Stimulated activated CD8-positive, alpha-beta memory T cell treated with anti-CD3 and anti-CD28 coated beads, Interleukin-4, amount 100 ng/mL, for 24 hours (primary cell): ENCODE measurements around the gene GATAD2B.
"Not testable (repeated sequence)": the region's sequence is repeated elsewhere in the genome, so short reads cannot be mapped to it uniquely, and the experiment has no call there.

Experiments used
- DNase-seq: peaks from one replicate; pipeline ENCODE4 v3.0.0-alpha.2; 2020; ENCODE audit warnings: low read depth

GATAD2B gene

DNA sequence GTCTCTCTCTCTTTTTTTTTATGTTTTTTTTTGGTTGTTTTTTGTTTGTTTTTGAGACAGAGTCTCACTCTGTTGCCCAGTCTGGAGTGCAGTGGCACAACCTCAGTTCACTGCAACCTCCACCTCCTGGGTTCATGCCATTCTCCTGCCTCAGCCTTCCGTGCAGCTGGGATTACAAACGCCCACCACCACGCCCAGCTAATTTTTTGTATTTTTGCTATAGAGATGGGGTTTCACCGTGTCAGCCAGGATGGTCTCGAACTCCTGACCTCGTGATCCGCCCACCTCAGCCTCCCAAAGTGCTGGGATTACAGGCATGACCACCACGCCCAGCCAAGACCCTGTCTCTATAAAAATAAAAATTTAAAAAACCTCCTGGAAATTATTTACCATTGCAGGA, 88.8 kb downstream of the GATAD2B start:
- not testable (repeated sequence) for DNase-seq

GRCh38 chr1:153833171-153833570, 89.6 kb downstream of the GATAD2B start:
- DNase-seq = no peak

DNA sequence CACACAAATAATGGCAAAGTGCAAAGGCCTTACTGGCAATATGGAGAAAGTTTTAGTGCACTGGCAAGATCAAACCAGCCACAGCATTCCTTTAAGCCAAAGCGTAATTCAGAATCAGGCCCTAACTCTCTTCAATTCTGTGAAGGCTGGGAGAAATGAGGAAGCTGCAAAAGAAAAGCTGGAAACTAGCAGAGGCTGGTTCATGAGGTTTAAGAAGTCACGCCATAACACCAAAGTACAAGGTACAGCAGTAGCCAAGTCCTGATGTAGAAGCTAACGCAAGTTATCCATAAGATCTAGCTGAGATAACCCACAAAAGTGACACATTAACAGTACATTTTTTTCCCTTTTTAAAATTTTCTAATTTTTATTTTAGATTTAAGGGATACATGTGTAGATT, 90.5 kb downstream of the GATAD2B start:
- DNase-seq = no peak

DNA sequence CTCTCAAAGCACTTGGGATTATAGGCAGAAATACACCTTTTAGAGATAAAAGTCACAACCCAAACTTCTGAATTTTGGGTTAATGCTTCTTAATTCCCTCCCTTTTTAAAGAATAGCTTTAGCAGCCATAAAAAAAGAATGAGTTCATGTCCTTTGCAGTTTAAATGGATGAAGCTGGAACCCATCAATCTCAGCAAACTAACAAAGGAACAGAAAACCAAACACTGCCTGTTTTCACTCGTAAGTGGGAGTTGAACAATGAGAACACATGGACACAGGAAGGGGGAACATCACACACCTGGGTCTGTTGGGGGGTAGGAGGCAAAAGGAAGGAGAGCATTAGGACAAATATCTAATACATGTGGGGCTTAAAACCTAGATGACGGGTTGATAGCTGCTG, 91.7 kb downstream of the GATAD2B start:
- no peak for DNase-seq

DNA sequence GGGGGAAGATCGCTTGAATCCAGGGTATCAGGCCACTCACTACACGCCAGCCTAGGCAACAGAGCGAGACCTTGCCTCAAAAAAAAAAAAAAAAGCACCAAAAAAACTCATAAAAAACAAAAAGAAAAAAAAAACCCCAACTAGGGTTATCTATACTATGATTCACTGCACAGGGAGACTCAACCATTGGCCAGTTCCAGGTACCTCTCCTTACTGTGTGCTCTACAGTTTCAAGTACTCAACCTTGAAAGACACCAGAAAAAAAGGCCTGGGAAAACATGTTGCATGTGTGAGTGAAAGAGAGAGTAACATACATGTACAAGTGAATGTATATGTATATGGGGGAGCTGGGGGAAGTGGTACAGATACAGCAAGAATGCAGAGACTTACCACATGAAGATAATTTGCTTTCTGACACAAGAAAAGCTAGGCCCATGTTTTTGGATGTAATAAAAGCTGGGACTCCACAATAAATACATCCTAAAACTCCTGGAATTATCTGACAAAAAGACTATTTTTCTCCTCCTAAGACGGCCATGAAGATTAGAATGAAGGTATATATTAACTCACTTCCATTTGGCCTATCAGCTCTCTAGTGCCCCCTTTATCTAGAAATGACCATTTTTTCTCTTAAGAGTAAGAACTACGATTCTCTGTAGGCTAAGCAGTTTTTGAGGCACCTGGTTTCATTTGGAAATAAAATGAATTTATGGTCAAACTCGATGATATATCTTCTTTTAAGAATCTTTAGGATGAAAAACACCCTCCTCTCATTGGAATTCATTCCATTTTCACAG, 95.4 kb downstream of the GATAD2B start:
- no peak for DNase-seq

DNA sequence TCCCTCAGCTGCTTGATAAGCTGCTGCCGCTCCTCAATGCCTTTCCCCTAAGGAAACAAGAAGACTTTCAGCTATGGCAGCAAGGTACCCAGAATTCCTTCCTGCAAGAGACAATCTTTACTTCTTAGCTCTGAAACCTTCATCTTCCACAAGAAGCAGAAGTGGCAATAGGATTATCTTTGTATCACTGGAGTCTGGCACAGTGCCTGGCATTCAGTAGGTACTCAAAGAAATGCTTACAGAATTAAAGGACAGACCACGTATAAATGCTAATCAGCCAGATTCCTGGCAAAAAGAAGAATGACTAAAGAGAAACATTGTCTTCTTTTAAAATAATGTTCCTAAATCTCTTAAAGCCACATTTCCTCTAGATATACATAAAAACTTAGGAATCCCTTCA, 103.9 kb downstream of the GATAD2B start:
- no peak for DNase-seq

DNA sequence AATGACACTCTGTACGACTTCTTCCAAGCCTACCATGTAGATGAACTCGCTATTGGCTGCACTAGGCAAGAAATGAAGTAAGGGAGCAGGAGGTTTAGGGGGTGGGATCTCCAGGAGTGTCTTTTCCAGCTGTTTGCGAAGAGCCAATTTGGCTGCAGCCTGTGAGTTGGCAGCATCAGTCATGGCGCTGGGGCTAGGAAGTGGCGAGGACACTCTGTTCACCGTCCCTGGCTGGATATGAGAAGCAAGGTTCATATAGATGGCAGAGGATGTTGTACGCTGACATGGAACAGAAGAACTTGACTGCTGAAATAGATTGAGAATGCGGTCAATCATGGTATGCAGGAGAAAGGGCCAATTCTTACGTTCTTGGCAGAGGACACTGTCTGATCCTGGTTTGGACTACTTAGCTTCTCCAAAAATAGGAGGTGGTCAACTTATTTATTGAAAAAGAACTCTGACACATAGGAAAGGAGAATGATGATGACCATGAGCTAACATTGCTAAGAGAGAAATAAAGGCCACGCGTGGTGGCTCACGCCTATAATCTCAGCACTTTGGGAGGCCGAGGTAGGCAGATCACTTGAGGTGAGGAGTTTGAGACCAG, 106.4 kb downstream of the GATAD2B start:
- no peak for DNase-seq

- no peak for DNase-seq
Measured at GRCh38 chr1:153805886-153806719, 116.7 kb downstream of the GATAD2B start.

DNA sequence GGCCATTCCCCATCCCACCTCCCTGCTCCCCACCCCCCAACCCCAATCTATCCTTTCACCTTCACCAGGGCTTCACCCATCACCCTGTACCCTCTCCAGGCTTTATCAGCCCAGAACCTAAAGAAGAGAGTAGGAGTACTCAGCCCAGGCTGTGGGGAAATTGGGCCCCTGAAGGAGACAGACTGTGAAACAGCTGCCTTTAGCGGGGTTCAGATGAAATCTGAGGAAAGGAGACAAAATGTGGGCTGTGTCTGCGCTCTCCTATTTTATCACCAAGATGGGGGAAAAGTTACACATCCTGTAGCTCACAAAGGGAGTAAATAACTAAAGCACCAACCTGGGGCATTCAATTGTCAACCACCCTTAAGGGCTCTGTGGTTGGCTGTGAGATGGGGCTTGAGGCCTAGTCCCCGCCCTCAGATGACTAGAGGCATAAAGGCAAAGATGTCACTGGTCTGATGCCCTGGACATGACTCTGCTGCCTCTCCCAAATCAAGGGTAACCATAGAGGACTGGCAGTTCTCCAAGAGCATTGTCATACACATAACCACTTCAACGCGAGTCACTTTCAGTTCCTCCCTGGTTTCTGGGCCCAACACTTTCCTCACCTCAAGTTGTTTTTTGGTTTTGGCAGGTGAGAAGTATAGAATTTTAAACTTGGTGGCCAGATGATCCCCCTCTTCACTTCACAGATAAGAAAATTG, 117.6 kb downstream of the GATAD2B start:
- peak; percentile 42 for DNase-seq

GRCh38 chr1:153804112-153804511, 118.7 kb downstream of the GATAD2B start:
- DNase-seq = no peak

- DNase-seq = no peak
Measured at GRCh38 chr1:153803470-153804056, 119.2 kb downstream of the GATAD2B start.

GRCh38 chr1:153801786-153802697, 120.7 kb downstream of the GATAD2B start:
- DNase-seq = no peak

- no peak for DNase-seq
Measured at GRCh38 chr1:153801028-153801625, 121.6 kb downstream of the GATAD2B start.

DNA sequence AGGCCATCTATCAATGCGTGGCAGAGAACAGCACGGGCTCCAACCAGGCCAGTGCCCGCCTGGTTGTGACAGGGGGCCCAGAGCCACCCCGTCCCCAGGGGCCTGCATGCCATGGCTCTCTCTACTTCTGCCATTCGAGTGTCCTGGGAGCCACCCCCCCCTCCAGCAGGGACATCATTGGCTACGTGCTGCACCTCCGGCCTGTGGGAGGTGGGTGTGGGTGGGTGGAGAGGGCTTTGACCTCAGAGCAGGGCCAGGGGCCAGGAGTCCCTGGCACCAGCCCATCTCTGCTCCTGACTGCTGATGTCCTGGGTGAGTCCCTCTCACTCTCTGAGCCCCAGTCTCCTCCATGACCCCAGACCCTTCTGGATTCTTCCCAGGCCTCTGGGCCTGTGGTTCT, 122.3 kb downstream of the GATAD2B start:
- DNase-seq = no peak

DNA sequence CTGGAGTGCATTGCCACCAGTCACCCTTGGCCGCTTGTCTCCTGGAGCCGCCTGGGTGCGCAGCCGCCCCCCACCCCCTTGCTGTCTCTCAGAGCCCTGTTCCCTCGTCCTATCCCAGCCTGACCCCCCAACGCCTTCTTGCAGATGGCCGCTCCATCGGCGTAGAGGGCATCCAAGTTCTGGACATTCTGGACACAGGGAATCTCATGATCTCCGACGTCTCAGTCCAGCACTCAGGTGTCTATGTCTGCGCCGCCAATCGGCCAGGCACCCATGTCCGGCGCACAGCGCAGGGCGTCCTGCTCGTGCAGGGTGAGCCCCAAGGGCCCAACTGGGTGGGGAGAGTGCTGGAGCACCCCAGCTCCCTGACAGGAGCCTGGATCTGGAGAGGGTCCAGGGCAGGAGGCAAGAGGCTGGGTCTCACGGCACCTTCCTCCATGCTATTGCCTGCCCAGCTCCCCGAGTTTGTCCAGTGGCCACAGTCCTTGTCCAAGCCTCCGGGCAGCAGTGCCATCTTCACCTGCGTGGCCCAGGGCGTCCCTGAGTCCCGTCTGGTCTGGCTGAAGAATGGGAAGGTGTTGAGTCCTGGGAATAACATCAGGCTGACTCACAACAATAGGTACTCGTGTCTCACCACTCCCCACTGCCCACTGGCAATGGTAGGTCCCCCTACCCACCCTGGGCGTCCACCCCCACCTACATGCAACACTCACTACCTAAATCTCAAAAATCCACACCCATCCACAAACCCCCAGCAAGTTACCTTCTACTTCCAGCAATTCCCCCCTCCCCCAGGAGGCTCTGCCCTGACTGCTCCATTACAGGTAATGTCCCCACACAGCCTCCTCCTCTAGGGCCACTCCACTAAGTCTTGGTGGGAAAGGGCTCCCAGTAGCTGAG, 123.0 kb downstream of the GATAD2B start:
- no peak for DNase-seq

DNA sequence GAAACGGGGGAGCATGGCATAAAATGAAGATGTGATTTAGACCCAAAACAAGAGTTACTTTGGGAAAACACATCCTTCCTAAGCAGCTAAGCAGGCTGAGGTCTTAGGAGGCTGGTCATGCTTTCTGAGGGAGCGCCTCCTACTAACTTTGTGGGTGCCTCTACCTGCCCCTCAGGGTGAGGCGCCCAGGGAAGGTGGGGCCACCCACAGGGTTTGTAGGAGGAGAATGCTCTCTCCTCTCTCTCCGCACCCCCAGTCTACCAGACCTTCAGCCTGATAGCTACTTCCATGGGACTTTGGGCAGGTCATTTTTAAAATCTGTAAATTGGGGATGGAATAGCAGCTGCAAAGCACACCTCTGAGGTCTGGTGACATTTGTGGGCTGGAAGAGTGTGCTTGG, 123.8 kb downstream of the GATAD2B start:
- no peak for DNase-seq

DNA sequence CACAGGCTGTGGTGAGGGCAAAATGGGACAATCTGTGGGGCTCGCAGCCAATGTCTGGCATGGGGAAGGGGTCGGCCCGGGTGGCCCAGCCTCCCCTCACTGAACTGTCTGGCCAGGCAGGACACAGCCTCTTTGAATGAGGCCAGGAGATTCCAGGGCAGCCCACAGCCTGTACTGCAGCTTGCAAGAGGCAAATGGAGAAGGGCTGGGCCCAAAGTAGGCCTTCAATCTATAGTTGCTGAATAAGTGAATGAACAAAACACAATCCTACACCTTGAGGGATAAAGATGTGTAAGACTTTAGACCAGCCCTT, 124.3 kb downstream of the GATAD2B start:
- DNase-seq = no peak

- DNase-seq = peak; percentile 69
Measured at GRCh38 chr1:153796786-153797659, 125.7 kb downstream of the GATAD2B start.
